HCT116 (cell line): ENCODE measurements around the gene ZNG1A. TPM values are rescaled to one million over a fixed set of nuclear protein-coding genes. Genes with fewer than 3 reads are reported as not detected.

ENCODE experiments used
- ATAC-seq: fragments of 200-7000 bp; cut with Tn5 transposase; 2 replicates; pipeline ENCODE4 v1.9.1; 2020; ENCODE audit warnings: mild to moderate bottlenecking, moderate library complexity
- BruUV-seq: library from RNA; stranded (reverse); fragments of 400-500 nt; replicated peaks from 2 replicates; lab custom pipeline; 2021; lab: Mats Ljungman, UMichigan
- CTCF ChIA-PET: fragments of 300-600 bp; sonication (Branson Sonifier 250); formaldehyde crosslinking; loops from one replicate; lab custom pipeline; 2021; ENCODE audit warnings: antibody characterized with exemption; lab: Charles Lee
- POLR2A ChIA-PET: fragments of 300-600, 350-600 bp; sonication (Branson Sonifier 250); formaldehyde crosslinking; loops from one replicate; lab custom pipeline; 2021; ENCODE audit warnings: antibody characterized with exemption; lab: Charles Lee
- RAD21 ChIA-PET, 2 experiments: fragments of 300-600 bp; sonication (Branson Sonifier 250); formaldehyde crosslinking; loops; one replicate each; lab custom pipeline; 2023; ENCODE audit warnings: low total read pairs in 2 of 2; ENCODE audit not compliant: uncharacterized antibody in 2 of 2, unreplicated experiment in 2 of 2, low non-redundant PET in 1 of 2; lab: Charles Lee
- DNase-seq: peaks from one replicate; pipeline ENCODE4 v3.0.0-alpha.2; 2010; ENCODE audit warnings: low read depth, low spot score
- H2AFZ ChIP-seq: fragments of 200-600 bp; shearing (Covaris generic), sonication (generic); 2 replicates; pipeline ENCODE4 v1.6.1; 2017; ENCODE audit warnings: low read depth, mixed run types, mixed read lengths, antibody characterized with exemption, low read length; ENCODE audit not compliant: poor library complexity, severe bottlenecking
- H3K27ac ChIP-seq: 2 replicates; pipeline ENCODE4 v1.5.1; 2012; ENCODE audit warnings: low read depth, low read length
- H3K27me3 ChIP-seq: fragments of 200-600 bp; sonication (generic); 2 replicates; pipeline ENCODE4 v1.6.1; 2016; ENCODE audit warnings: mixed run types, low read length, mixed read lengths; ENCODE audit not compliant: insufficient read depth
- H3K36me3 ChIP-seq, 2 experiments: fragments of 200-500 bp in 1 of 2; fragments of 200-600 bp in 1 of 2; sonication (Bioruptor generic) in 1 of 2; sonication (generic) in 1 of 2; 2 replicates each; pipeline versions ENCODE4 v1.5.1 to v1.6.1; 2014 to 2016; ENCODE audit warnings: low read length in 2 of 2, inconsistent platforms in 1 of 2, mixed read lengths in 1 of 2, mixed run types in 1 of 2; ENCODE audit not compliant: insufficient read depth in 2 of 2, control insufficient read depth in 1 of 2
- H3K4me1 ChIP-seq, 2 experiments: fragments of 200-600 bp in 1 of 2; sonication (generic) in 1 of 2; 2 replicates each; pipeline versions ENCODE4 v1.5.1 to v1.6.1; 2012 to 2017; ENCODE audit warnings: low read length in 2 of 2, inconsistent platforms in 1 of 2, mild to moderate bottlenecking in 1 of 2, mixed read lengths in 1 of 2, mixed run types in 1 of 2, moderate library complexity in 1 of 2; ENCODE audit not compliant: insufficient read depth in 2 of 2, control insufficient read depth in 1 of 2
- H3K4me2 ChIP-seq: fragments of 200-600 bp; sonication (generic); 2 replicates; pipeline ENCODE4 v1.6.1; 2017; ENCODE audit warnings: mixed run types, low read length, mixed read lengths
- H3K4me3 ChIP-seq, 2 experiments: fragments of 200-600 bp in 1 of 2; sonication (generic) in 1 of 2; replicated peaks in 1 of 2; 2 replicates each; pipeline ENCODE4 v1.5.1; 2011 to 2016; ENCODE audit warnings: low read length in 2 of 2, control low read depth in 1 of 2, low read depth in 1 of 2, mild to moderate bottlenecking in 1 of 2, mixed read lengths in 1 of 2, mixed run types in 1 of 2
- H3K79me2 ChIP-seq: fragments of 200-600 bp; sonication (generic); 2 replicates; pipeline ENCODE4 v1.6.1; 2017; ENCODE audit warnings: mild to moderate bottlenecking, mixed run types, low read length, moderate library complexity, mixed read lengths; ENCODE audit not compliant: insufficient read depth
- H3K9ac ChIP-seq: fragments of 200-600 bp; sonication (generic); 2 replicates; pipeline ENCODE4 v1.6.1; 2016; ENCODE audit warnings: low read length, mixed read lengths
- H3K9me2 ChIP-seq: fragments of 200-600 bp; sonication (generic), shearing (Covaris generic); 2 replicates; pipeline ENCODE4 v1.6.1; 2017; ENCODE audit warnings: mixed run types, mild to moderate bottlenecking, moderate library complexity; ENCODE audit not compliant: insufficient read depth
- H3K9me3 ChIP-seq, 2 experiments: fragments of 200-500 bp in 1 of 2; fragments of 200-600 bp in 1 of 2; sonication (Bioruptor generic) in 1 of 2; sonication (generic) in 1 of 2; 2 replicates each; pipeline ENCODE4 v1.6.1; 2014 to 2017; ENCODE audit warnings: low read length in 2 of 2, mixed read lengths in 2 of 2, inconsistent platforms in 1 of 2, low read depth in 1 of 2, mild to moderate bottlenecking in 1 of 2, mixed run types in 1 of 2, moderate library complexity in 1 of 2; ENCODE audit not compliant: control insufficient read depth in 1 of 2, insufficient read depth in 1 of 2
- H4K20me1 ChIP-seq: fragments of 200-600 bp; sonication (generic), shearing (Covaris generic); 2 replicates; pipeline ENCODE4 v1.6.1; 2017; ENCODE audit warnings: mixed run types, mild to moderate bottlenecking, moderate library complexity; ENCODE audit not compliant: insufficient read depth
- CBX3 ChIP-seq: IDR thresholded peaks from 2 replicates; pipeline ENCODE4 v1.6.1; 2012; ENCODE audit warnings: low read depth
- CEBPB ChIP-seq: IDR thresholded peaks from 2 replicates; pipeline ENCODE4 v1.6.1; 2012; ENCODE audit warnings: low read depth
- CTCF ChIP-seq, 3 experiments: fragments of 200-600 bp in 1 of 3; sonication (generic) in 1 of 3; IDR thresholded peaks in 2 of 3; conservative IDR thresholded peaks in 1 of 3; 2 replicates each; pipeline ENCODE4 v1.5.1; 2012 to 2017; ENCODE audit warnings: low read depth in 2 of 3, low read length in 2 of 3, antibody characterized with exemption in 1 of 3, borderline replicate concordance in 1 of 3, control low read depth in 1 of 3, mild to moderate bottlenecking in 1 of 3, mixed read lengths in 1 of 3, mixed run types in 1 of 3, moderate library complexity in 1 of 3; ENCODE audit not compliant: insufficient read depth in 1 of 3
- EGR1 ChIP-seq: IDR thresholded peaks from 2 replicates; pipeline ENCODE4 v1.6.1; 2012; ENCODE audit warnings: low read depth
- ELF1 ChIP-seq: IDR thresholded peaks from 2 replicates; pipeline ENCODE4 v1.6.1; 2012; ENCODE audit warnings: low read depth, borderline replicate concordance
- EZH2phosphoT487 ChIP-seq: fragments of 200-600 bp; IDR thresholded peaks from 2 replicates; pipeline ENCODE4 v1.6.1; 2018; ENCODE audit warnings: antibody characterized with exemption, borderline replicate concordance
- POLR2AphosphoS5 ChIP-seq: IDR thresholded peaks from 2 replicates; pipeline ENCODE4 v1.6.1; 2011; ENCODE audit warnings: mild to moderate bottlenecking, low read depth, low read length, moderate library complexity
- RAD21 ChIP-seq: IDR thresholded peaks from 2 replicates; pipeline ENCODE4 v1.6.1; 2012; ENCODE audit warnings: low read depth, mild to moderate bottlenecking
- REST ChIP-seq: IDR thresholded peaks from 2 replicates; pipeline ENCODE4 v1.6.1; 2012; ENCODE audit warnings: low read depth
- SIN3A ChIP-seq: IDR thresholded peaks from 2 replicates; pipeline ENCODE4 v1.6.1; 2012; ENCODE audit warnings: low read depth
- SP1 ChIP-seq: IDR thresholded peaks from 2 replicates; pipeline ENCODE4 v1.6.1; 2012; ENCODE audit warnings: low read depth
- SRF ChIP-seq: IDR thresholded peaks from 2 replicates; pipeline ENCODE4 v1.6.1; 2012; ENCODE audit warnings: low read depth
- YY1 ChIP-seq: IDR thresholded peaks from 2 replicates; pipeline ENCODE4 v1.6.1; 2011; ENCODE audit warnings: low read length, low read depth, moderate library complexity, mild to moderate bottlenecking; ENCODE audit not compliant: insufficient replicate concordance; ENCODE audit errors: extremely low read depth
- ZNF274 ChIP-seq: fragments of 200-500 bp; sonication (Bioruptor generic); IDR thresholded peaks from 2 replicates; pipeline ENCODE4 v1.6.1; 2014; ENCODE audit warnings: mild to moderate bottlenecking, low read depth, low read length, inconsistent platforms
- intact Hi-C: fragments of 100-400 bp; cut with micrococcal nuclease; formaldehyde crosslinking; loops from 2 replicates; pipeline ENCODE4 v1.10.0; 2022
- total RNA-seq: library from RNA; stranded (reverse); gene quantifications from one replicate; pipeline ENCODE4 v1.2.1, GENCODE V29; 2021; ENCODE audit not compliant: unreplicated experiment
- TF ChIP-seq, protein P1 (sequence below): IDR thresholded peaks from 2 replicates; pipeline ENCODE4 v1.6.1; 2011; ENCODE audit warnings: mild to moderate bottlenecking, low read length, moderate library complexity; ENCODE audit not compliant: insufficient replicate concordance; ENCODE audit errors: extremely low read depth

ZNG1A gene
- total RNA-seq, 1 experiment from 2014 or later = 48.5 TPM

DNA sequence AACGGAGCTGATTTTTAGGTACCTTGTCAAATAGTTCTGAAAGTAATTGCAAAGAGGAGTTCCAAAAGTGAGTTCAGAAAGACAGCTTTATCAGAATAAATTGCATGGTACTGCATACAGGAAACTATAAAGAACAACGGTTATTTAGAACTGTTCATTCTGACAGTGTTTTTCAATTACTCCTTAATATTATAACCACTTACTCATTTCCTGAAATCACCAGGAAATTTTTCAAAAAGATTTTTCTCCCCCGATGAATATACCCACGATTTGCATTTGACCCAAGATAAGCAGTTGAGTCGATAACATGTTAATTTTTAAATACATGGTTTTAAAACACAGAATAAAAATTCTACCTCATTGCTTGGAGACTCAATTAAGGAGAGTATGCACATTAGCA is 45.2 kb upstream of the ZNG1A start:
- RAD21 ChIA-PET = no interaction called here
- POLR2A ChIA-PET = no interaction called here
- ATAC-seq = no peak
- TF ChIP-seq, protein P1, sequence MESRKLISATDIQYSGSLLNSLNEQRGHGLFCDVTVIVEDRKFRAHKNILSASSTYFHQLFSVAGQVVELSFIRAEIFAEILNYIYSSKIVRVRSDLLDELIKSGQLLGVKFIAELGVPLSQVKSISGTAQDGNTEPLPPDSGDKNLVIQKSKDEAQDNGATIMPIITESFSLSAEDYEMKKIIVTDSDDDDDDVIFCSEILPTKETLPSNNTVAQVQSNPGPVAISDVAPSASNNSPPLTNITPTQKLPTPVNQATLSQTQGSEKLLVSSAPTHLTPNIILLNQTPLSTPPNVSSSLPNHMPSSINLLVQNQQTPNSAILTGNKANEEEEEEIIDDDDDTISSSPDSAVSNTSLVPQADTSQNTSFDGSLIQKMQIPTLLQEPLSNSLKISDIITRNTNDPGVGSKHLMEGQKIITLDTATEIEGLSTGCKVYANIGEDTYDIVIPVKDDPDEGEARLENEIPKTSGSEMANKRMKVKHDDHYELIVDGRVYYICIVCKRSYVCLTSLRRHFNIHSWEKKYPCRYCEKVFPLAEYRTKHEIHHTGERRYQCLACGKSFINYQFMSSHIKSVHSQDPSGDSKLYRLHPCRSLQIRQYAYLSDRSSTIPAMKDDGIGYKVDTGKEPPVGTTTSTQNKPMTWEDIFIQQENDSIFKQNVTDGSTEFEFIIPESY = no peak
- TF ChIP-seq ZNF274 (no peak), CEBPB (no peak), CBX3 (no peak), ELF1 (no peak), SIN3A (no peak), REST (no peak), YY1 (no peak), SP1 (no peak), SRF (no peak), EZH2phosphoT487 (no peak), EGR1 (no peak), POLR2AphosphoS5 (no peak), RAD21 (no peak), CTCF (IDR thresholded peaks at IDR 0.05 in 2 of 3, conservative IDR thresholded peaks at IDR 0.05 in 1 of 3; ENCODE audit: borderline replicate concordance in 1 of 3, insufficient read depth in 1 of 3, low read depth in 2 of 3, low read length in 2 of 3) (no peak)
- TF ChIP-seq, all 23 proteins: peak for 0
- DNase-seq = no peak
- Histone ChIP-seq H3K9me2 (no peaks in the 10 kb centered on the region), H3K27ac (no peak overlapping the region), H3K9me3 (no peaks in the 10 kb centered on the region), H2AFZ (no peak overlapping the region), H3K4me1 (no peaks in the 10 kb centered on the region), H3K27me3 (peaks cover 10% of the 10 kb centered on the region; the same call in 1 of the 2 replicates), H3K36me3 (no peaks in the 10 kb centered on the region), H3K4me3 (no peak overlapping the region), H3K79me2 (no peaks in the 10 kb centered on the region), H4K20me1 (no peaks in the 10 kb centered on the region), H3K9ac (no peak overlapping the region), H3K4me2 (no peak overlapping the region)
- BruUV-seq = no TSS peak
- intact Hi-C loops = no loop called here
- CTCF ChIA-PET = no interaction called here
